Vagina (tissue), 2 donors: ENCODE results near the gene PIN1. TPM values are rescaled to one million over a fixed set of nuclear protein-coding genes. Genes with fewer than 3 reads are reported as not detected.

Experiments
- DNase-seq, 2 donors: peaks; one replicate each; pipeline ENCODE4 v3.0.0-alpha.2; 2017; ENCODE audit errors: extremely low spot score in 2 of 2
- H3K27ac ChIP-seq: fragments of 200-600 bp; sonication (generic); one replicate; pipeline ENCODE4 v1.5.1; 2019
- H3K27me3 ChIP-seq: fragments of 200-600 bp; sonication (generic); one replicate; pipeline ENCODE4 v1.5.1; 2019
- H3K36me3 ChIP-seq, 2 donors: fragments of 200-600 bp; sonication (generic); one replicate each; pipeline ENCODE4 v1.5.1; 2017 to 2019
- H3K4me1 ChIP-seq: fragments of 200-600 bp; sonication (generic); one replicate; pipeline ENCODE4 v1.5.1; 2019
- H3K4me3 ChIP-seq, 2 donors: fragments of 200-600 bp; sonication (generic); 1 replicate in 1 of 2; 2 replicates in 1 of 2; pipeline ENCODE4 v1.5.1; 2016 to 2019
- H3K9me3 ChIP-seq: fragments of 200-600 bp; sonication (generic); one replicate; pipeline ENCODE4 v1.5.1; 2019
- CTCF ChIP-seq, 3 experiments: fragments of 450-650 bp in 2 of 3; fragments of 200-600 bp in 1 of 3; sonication (generic) in 1 of 3; IDR thresholded peaks; one replicate each; pipeline ENCODE4 v1.5.1; 2017 to 2019; ENCODE audit warnings: antibody characterized with exemption in 3 of 3, mild to moderate bottlenecking in 2 of 3, moderate library complexity in 2 of 3
- POLR2A ChIP-seq, 2 donors: fragments of 450-650 bp; IDR thresholded peaks; one replicate each; pipeline ENCODE4 v1.6.1; 2017; ENCODE audit warnings: antibody characterized with exemption in 2 of 2, mild to moderate bottlenecking in 2 of 2, moderate library complexity in 2 of 2
- POLR2AphosphoS5 ChIP-seq, 2 donors: sonication (generic); formaldehyde crosslinking; IDR thresholded peaks; one replicate each; pipeline ENCODE4 v1.9.0; 2017; ENCODE audit warnings: antibody characterized with exemption in 2 of 2, mild to moderate bottlenecking in 2 of 2, low read depth in 1 of 2; ENCODE audit not compliant: insufficient read depth in 1 of 2
- intact Hi-C: fragments of 100-400 bp; cut with DNase I; formaldehyde crosslinking; loops from one replicate; pipeline ENCODE4 v1.15.1; 2023
- total RNA-seq: library from RNA; depleted of rRNA; stranded (reverse); fragments of >200 nt; gene quantifications from one replicate; pipeline ENCODE4 v1.2.3, GENCODE V29; 2016

PIN1 gene
- total RNA-seq, 1 donor from 2014 or later: 73.4 TPM

GRCh38 chr19:9793071-9793591, 42.0 kb upstream of the PIN1 start:
- no peak for DNase-seq
- intact Hi-C loops: loop anchor here (5.0 kb wide), 1 partner anchor 961 kb away; the partner anchor contains the start of genes MBD3L1 and ZNF558
- H3K27me3 ChIP-seq: no peaks in the 10 kb centered on the region
- no peaks in the 10 kb centered on the region for H3K36me3 ChIP-seq
- TF ChIP-seq CTCF (IDR thresholded peaks at IDR 0.05) (no peak), POLR2AphosphoS5 (IDR thresholded peaks at IDR 0.05; ENCODE audit: insufficient read depth in 1 of 2, low read depth in 1 of 2) (peak in 1 of 2 donors; percentile 10), POLR2A (IDR thresholded peaks at IDR 0.05) (no peak)
- H3K4me1 ChIP-seq: peaks cover 14% of the 10 kb centered on the region
- no peaks in the 10 kb centered on the region for H3K9me3 ChIP-seq
- H3K4me3 ChIP-seq: peak overlapping the region; percentile 68
- peak overlapping the region; percentile 93 for H3K27ac ChIP-seq

GRCh38 chr19:9796113-9796773, 38.9 kb upstream of the PIN1 start:
- Histone ChIP-seq H3K27me3 (no peaks in the 10 kb centered on the region), H3K27ac (peak overlapping the region; percentile 40), H3K9me3 (no peaks in the 10 kb centered on the region), H3K4me1 (peaks cover 14% of the 10 kb centered on the region), H3K4me3 (no peak overlapping the region), H3K36me3 (no peaks in the 10 kb centered on the region)
- peak in 1 of 2 donors; percentile 78 for TF ChIP-seq POLR2AphosphoS5 (IDR thresholded peaks at IDR 0.05; ENCODE audit: insufficient read depth in 1 of 2, low read depth in 1 of 2)
- TF ChIP-seq POLR2A (IDR thresholded peaks at IDR 0.05): no peak
- TF ChIP-seq CTCF (IDR thresholded peaks at IDR 0.05): peak; percentile 47 to 82 (median 78)
- DNase-seq: no peak
- intact Hi-C loops: loop anchor here (5.0 kb wide), 1 partner anchor 169 kb away; no protein-coding TSS in a partner anchor

- intact Hi-C loops: loop anchor here (5.0 kb wide), 1 partner anchor 171 kb away; no protein-coding TSS in a partner anchor
- no peak for DNase-seq
- no peak overlapping the region for H3K27ac ChIP-seq
- no peak overlapping the region for H3K4me3 ChIP-seq
- H3K27me3 ChIP-seq: no peaks in the 10 kb centered on the region
- H3K4me1 ChIP-seq: peaks cover 12% of the 10 kb centered on the region
- TF ChIP-seq CTCF (IDR thresholded peaks at IDR 0.05): no peak
- TF ChIP-seq POLR2A (IDR thresholded peaks at IDR 0.05): no peak
- TF ChIP-seq POLR2AphosphoS5 (IDR thresholded peaks at IDR 0.05; ENCODE audit: insufficient read depth in 1 of 2, low read depth in 1 of 2): no peak
- no peaks in the 10 kb centered on the region for H3K36me3 ChIP-seq
- H3K9me3 ChIP-seq: no peaks in the 10 kb centered on the region
Measured at GRCh38 chr19:9797871-9798270, 37.2 kb upstream of the PIN1 start.

- DNase-seq: no peak
- Histone ChIP-seq H3K4me3 (no peak overlapping the region), H3K9me3 (no peaks in the 10 kb centered on the region), H3K36me3 (no peaks in the 10 kb centered on the region), H3K27ac (no peak overlapping the region), H3K4me1 (peaks cover 12% of the 10 kb centered on the region), H3K27me3 (no peaks in the 10 kb centered on the region)
- no peak for TF ChIP-seq CTCF (IDR thresholded peaks at IDR 0.05)
- TF ChIP-seq POLR2AphosphoS5 (IDR thresholded peaks at IDR 0.05; ENCODE audit: insufficient read depth in 1 of 2, low read depth in 1 of 2): no peak
- TF ChIP-seq POLR2A (IDR thresholded peaks at IDR 0.05): no peak
- intact Hi-C loops: loop anchor here (5.0 kb wide), 1 partner anchor 172 kb away; no protein-coding TSS in a partner anchor
Measured at GRCh38 chr19:9799162-9799561, 36.0 kb upstream of the PIN1 start.

GRCh38 chr19:9801976-9802375, 33.1 kb upstream of the PIN1 start:
- no peak overlapping the region for H3K27ac ChIP-seq
- DNase-seq: no peak
- no peaks in the 10 kb centered on the region for H3K27me3 ChIP-seq
- peaks cover 7% of the 10 kb centered on the region for H3K4me1 ChIP-seq
- TF ChIP-seq POLR2A (IDR thresholded peaks at IDR 0.05) (no peak), CTCF (IDR thresholded peaks at IDR 0.05) (no peak), POLR2AphosphoS5 (IDR thresholded peaks at IDR 0.05; ENCODE audit: insufficient read depth in 1 of 2, low read depth in 1 of 2) (no peak)
- H3K36me3 ChIP-seq: no peaks in the 10 kb centered on the region
- intact Hi-C loops: loop anchor here (10.0 kb wide), 1 partner anchor 597 kb away; no protein-coding TSS in a partner anchor
- H3K4me3 ChIP-seq: no peak overlapping the region
- H3K9me3 ChIP-seq: no peaks in the 10 kb centered on the region
